HepG2 (cell line): ENCODE data around the gene DLL4. TPM values are rescaled to one million over a fixed set of nuclear protein-coding genes. Genes with fewer than 3 reads are reported as not detected.

Source experiments
- ATAC-seq: fragments of 200-7000 bp; cut with Tn5 transposase; 3 replicates; pipeline ENCODE4 v1.9.1; 2020; ENCODE audit warnings: mild to moderate bottlenecking, moderate library complexity
- BruUV-seq: library from RNA; stranded (reverse); fragments of 400-500 nt; replicated peaks from 2 replicates; lab custom pipeline; 2021; lab: Mats Ljungman, UMichigan
- CTCF ChIA-PET: fragments of 300-600 bp; formaldehyde crosslinking; extraction: SDS; loops from one replicate; lab custom pipeline; 2021; ENCODE audit warnings: low total read pairs, inconsistent platforms, low intra/inter-chr PET ratio; lab: Yijun Ruan, JAX
- POLR2A ChIA-PET: fragments of 350-600 bp; sonication (Branson Sonifier 250); formaldehyde crosslinking; loops from one replicate; lab custom pipeline; 2020; ENCODE audit warnings: antibody characterized with exemption, inconsistent platforms; lab: Yijun Ruan, JAX
- DNase-seq: peaks from one replicate; pipeline ENCODE4 v3.0.0-alpha.2; 2015; ENCODE audit warnings: low spot score
- FAIRE-seq: peaks from 3 replicates; lab custom pipeline; 2011; peaks lifted over from hg19 to GRCh38; lab: Jason Lieb, UNC
- H2AFZ ChIP-seq: one replicate; pipeline ENCODE4 v1.6.1; 2011; ENCODE audit warnings: low read length, inconsistent platforms
- H3K27ac ChIP-seq: fragments of 300-600 bp; 3 replicates; pipeline ENCODE4 v1.8.0; 2011; ENCODE audit warnings: mixed run types, mild to moderate bottlenecking, mixed read lengths, low read length, inconsistent platforms; ENCODE audit not compliant: insufficient read depth; ENCODE audit errors: extremely low read length
- H3K27me3 ChIP-seq, 2 experiments: fragments of 200-600 bp in 1 of 2; 2 replicates in 1 of 2; 3 replicates in 1 of 2; pipeline versions ENCODE4 v1.6.0 to v1.8.0; 2011; ENCODE audit warnings: low read length in 2 of 2, mild to moderate bottlenecking in 2 of 2, moderate library complexity in 2 of 2, inconsistent platforms in 1 of 2; ENCODE audit not compliant: insufficient read depth in 2 of 2, control insufficient read depth in 1 of 2
- H3K36me3 ChIP-seq, 2 experiments: fragments of 200-600 bp in 1 of 2; replicated peaks in 1 of 2; 2 replicates in 1 of 2; 3 replicates in 1 of 2; pipeline versions ENCODE4 v1.5.1 to v1.8.0; 2011; ENCODE audit warnings: low read length in 2 of 2, inconsistent platforms in 1 of 2; ENCODE audit not compliant: insufficient read depth in 2 of 2, control insufficient read depth in 1 of 2
- H3K4me1 ChIP-seq: 2 replicates; pipeline ENCODE4 v1.5.1; 2012; ENCODE audit warnings: low read length, inconsistent platforms; ENCODE audit not compliant: insufficient read depth
- H3K4me2 ChIP-seq: 2 replicates; pipeline ENCODE4 v1.6.0; 2011; ENCODE audit warnings: low read depth, low read length, inconsistent platforms
- H3K4me3 ChIP-seq, 3 experiments: fragments of 200-600 bp in 1 of 3; sonication (generic), shearing (Covaris generic) in 1 of 3; replicated peaks in 1 of 3; 2 replicates each; pipeline ENCODE4 v1.5.1; 2011 to 2016; ENCODE audit warnings: low read length in 3 of 3, inconsistent platforms in 2 of 3, low read depth in 2 of 3, mild to moderate bottlenecking in 2 of 3, control low read depth in 1 of 3, mixed read lengths in 1 of 3; ENCODE audit not compliant: insufficient read depth in 1 of 3
- H3K79me2 ChIP-seq: one replicate; pipeline ENCODE4 v1.6.1; 2011; ENCODE audit warnings: low read length, inconsistent platforms; ENCODE audit not compliant: insufficient read depth
- H3K9ac ChIP-seq: 2 replicates; pipeline ENCODE4 v1.6.0; 2011; ENCODE audit warnings: mild to moderate bottlenecking, low read depth, low read length, inconsistent platforms; ENCODE audit not compliant: insufficient read depth
- H3K9me3 ChIP-seq: 2 replicates; pipeline ENCODE4 v1.5.1; 2012; ENCODE audit warnings: mild to moderate bottlenecking, low read length
- H4K20me1 ChIP-seq: 2 replicates; pipeline ENCODE4 v1.6.0; 2011; ENCODE audit warnings: inconsistent platforms, mild to moderate bottlenecking, low read length, moderate library complexity; ENCODE audit not compliant: insufficient read depth
- CC2D1A ChIP-seq: sonication (generic); formaldehyde crosslinking; IDR thresholded peaks from 2 replicates; pipeline ENCODE4 v1.8.1; 2023; ENCODE audit warnings: mild to moderate bottlenecking, missing genetic modification reagents
- DPF2 ChIP-seq: sonication (generic); formaldehyde crosslinking; IDR thresholded peaks from 2 replicates; pipeline ENCODE4 v1.4.0; 2020; ENCODE audit warnings: mild to moderate bottlenecking, low read depth, missing genetic modification reagents, borderline replicate concordance
- HDAC1 ChIP-seq: sonication (generic); formaldehyde crosslinking; IDR thresholded peaks from 2 replicates; pipeline ENCODE4 v1.5.1; 2020; ENCODE audit warnings: mild to moderate bottlenecking, missing genetic modification reagents
- HNRNPUL1 ChIP-seq: fragments of 200-400 bp; formaldehyde crosslinking; IDR thresholded peaks from 2 replicates; pipeline ENCODE4 v1.6.1; 2017; ENCODE audit warnings: low read depth, mild to moderate bottlenecking, low read length, moderate library complexity
- HOXA7 ChIP-seq: sonication (generic); formaldehyde crosslinking; IDR thresholded peaks from 2 replicates; pipeline ENCODE4 v1.8.1; 2022; ENCODE audit warnings: mild to moderate bottlenecking, missing genetic modification reagents, moderate library complexity
- RAD51 ChIP-seq: fragments of 450-650 bp; IDR thresholded peaks from 2 replicates; pipeline ENCODE4 v1.6.1; 2016; ENCODE audit warnings: borderline replicate concordance
- ZBTB3 ChIP-seq: sonication (generic); formaldehyde crosslinking; IDR thresholded peaks from 2 replicates; pipeline ENCODE4 v1.4.0; 2020; ENCODE audit warnings: low read depth, mild to moderate bottlenecking, moderate library complexity, missing genetic modification reagents, borderline replicate concordance
- ZNF44 ChIP-seq: sonication (generic); formaldehyde crosslinking; IDR thresholded peaks from 2 replicates; pipeline ENCODE4 v1.5.1; 2020; ENCODE audit warnings: mild to moderate bottlenecking, missing genetic modification reagents
- WGBS: methylation state at CpG from one replicate; pipeline ENCODE4 v1.1.6; 2017; ENCODE audit warnings: low lambda C conversion rate; 5-methylcytosine and 5-hydroxymethylcytosine counted together
- in situ Hi-C: cut with HindIII; loops from 2 replicates; pipeline ENCODE4 v1.10.0; 2017; ENCODE audit warnings: low pct_unique_long_range_greater_than_20kb; ENCODE audit not compliant: extremely low pct_ligation_motif_present
- intact Hi-C: fragments of 100-400 bp; cut with micrococcal nuclease; formaldehyde crosslinking; loops from one replicate; pipeline ENCODE4 v1.10.0; 2022; ENCODE audit not compliant: unreplicated experiment
- polyA plus RNA-seq, 8 experiments: library from polyadenylated mRNA; depleted of rRNA in 3 of 8; stranded (reverse) in 7 of 8; unstranded in 1 of 8; fragments of >200 nt; fragmentation: Illumina TruSeq in 4 of 8; extraction: Trizol in 4 of 8; gene quantifications; 2 replicates each; pipeline versions ENCODE4 v1.2.1 to v1.2.3, GENCODE V29; 2011 to 2016; ENCODE audit warnings: low read depth in 4 of 8, missing spikeins in 1 of 8, mixed read lengths in 1 of 8; ENCODE audit not compliant: insufficient read depth in 1 of 8
- total RNA-seq, 5 experiments: library from RNA; depleted of rRNA; stranded (reverse); fragments of >200 nt; fragmentation: Illumina TruSeq; extraction: Trizol; gene quantifications; 2 replicates each; pipeline ENCODE4 v1.2.3, GENCODE V29; 2016; ENCODE audit warnings: low read depth in 1 of 5
- TF ChIP-seq, protein P1 (sequence below): IDR thresholded peaks from 2 replicates; pipeline ENCODE4 v1.6.1; 2016; ENCODE audit warnings: missing biosample characterization, missing genetic modification reagents, low read depth
- TF ChIP-seq, protein P2 (sequence below): sonication (generic); formaldehyde crosslinking; IDR thresholded peaks from 2 replicates; pipeline ENCODE4 v1.5.1; 2020; ENCODE audit warnings: missing genetic modification reagents, mild to moderate bottlenecking, borderline replicate concordance
- TF ChIP-seq, protein P3 (sequence below): IDR thresholded peaks from 2 replicates; pipeline ENCODE4 v1.6.1; 2012; ENCODE audit warnings: inconsistent platforms
- TF ChIP-seq, protein P4 (sequence below): sonication (generic); formaldehyde crosslinking; IDR thresholded peaks from 2 replicates; pipeline ENCODE4 v1.4.0; 2020; ENCODE audit warnings: missing genetic modification reagents, borderline replicate concordance
- TF ChIP-seq, protein P5 (sequence below): IDR thresholded peaks from 2 replicates; pipeline ENCODE4 v1.6.1; 2016
- TF ChIP-seq, protein P6 (sequence below): sonication (generic); formaldehyde crosslinking; IDR thresholded peaks from 2 replicates; pipeline ENCODE4 v1.8.1; 2023; ENCODE audit warnings: mild to moderate bottlenecking, moderate library complexity, missing genetic modification reagents

DLL4 gene
- total and polyA plus RNA-seq, 2 of the 13 experiments (the other 11 are each of a cell fraction or from before 2014, with no cell fraction given) = 0.20 to 0.25 TPM

DNA sequence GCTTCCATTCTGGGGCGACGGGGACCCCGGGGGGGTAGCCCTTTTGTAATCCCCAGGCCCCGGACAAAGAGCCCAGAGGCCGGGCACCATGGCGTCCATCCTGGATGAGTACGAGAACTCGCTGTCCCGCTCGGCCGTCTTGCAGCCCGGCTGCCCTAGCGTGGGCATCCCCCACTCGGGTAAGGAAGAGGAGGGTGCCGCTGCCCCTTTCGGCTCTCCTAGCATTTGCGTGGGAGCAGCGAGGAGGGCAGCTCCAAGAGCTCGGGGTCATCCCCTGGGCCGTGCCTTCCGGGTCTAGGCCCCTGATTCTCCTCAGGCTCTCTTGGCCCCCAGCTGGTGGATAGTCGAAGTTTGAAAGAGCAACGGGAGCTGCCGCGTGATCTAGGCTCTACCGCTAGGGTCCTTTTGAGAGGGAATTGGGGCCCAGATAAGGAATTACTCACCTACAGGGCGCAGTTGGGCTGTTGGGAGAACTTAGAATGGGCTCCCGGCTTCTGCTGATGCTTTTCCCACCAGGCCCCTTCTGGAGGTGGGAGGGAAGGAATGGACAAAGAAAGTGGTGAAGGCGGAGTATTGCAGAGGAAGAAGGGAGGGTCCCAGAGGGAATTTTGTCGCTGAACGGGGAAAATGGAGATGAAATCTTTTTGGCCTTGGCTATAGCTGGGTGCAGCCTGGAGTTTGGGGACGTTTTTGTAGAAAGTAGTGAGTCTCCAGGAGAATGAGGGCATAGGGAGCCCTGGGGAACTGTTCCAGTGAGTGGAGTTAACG is 34.3 kb upstream of the DLL4 start:
- no peaks in the 10 kb centered on the region for H3K27me3 ChIP-seq
- FAIRE-seq (peak; percentile 75), ATAC-seq (peak; percentile 82), DNase-seq (peak; percentile 86)
- BruUV-seq = TSS peak; percentile 81
- in situ Hi-C loops = loop anchor here (5.0 to 10.0 kb wide), 3 partner anchors 38 to 310 kb away; partner anchors contain the start of gene RAD51
- H3K27ac ChIP-seq = peak overlapping the region; percentile 82
- peaks cover 36% of the 10 kb centered on the region for H3K4me1 ChIP-seq
- H3K79me2 ChIP-seq = peaks cover 17% of the 10 kb centered on the region
- peaks cover 10 to 26% of the 10 kb centered on the region in 2 experiments for H3K36me3 ChIP-seq
- H3K9ac ChIP-seq = peak overlapping the region; percentile 86
- H3K9me3 ChIP-seq = no peaks in the 10 kb centered on the region
- no peaks in the 10 kb centered on the region for H4K20me1 ChIP-seq
- peak overlapping the region; percentile 87 to 98 (median 89) for H3K4me3 ChIP-seq
- intact Hi-C loops = loop anchor here (5.0 kb wide), 2 partner anchors 148 to 193 kb away; no protein-coding TSS in a partner anchor
- POLR2A ChIA-PET = interaction anchor here (0.9 to 2.3 kb wide), 17 partner anchors 9 to 222 kb away, joined by 3 to 40 read pairs (median 4); partner anchors contain the start of genes DNAJC17, GCHFR, INO80 and RAD51
- 4% methylated on average over 7 of the region's 33 CpGs for WGBS
- H2AFZ ChIP-seq = no peak overlapping the region
- peak overlapping the region; percentile 96 for H3K4me2 ChIP-seq
- CTCF ChIA-PET = interaction anchor here (5.3 kb wide), 1 partner anchor 36 kb away, joined by 80 read pairs; no protein-coding TSS in a partner anchor
- TF ChIP-seq, protein P1, sequence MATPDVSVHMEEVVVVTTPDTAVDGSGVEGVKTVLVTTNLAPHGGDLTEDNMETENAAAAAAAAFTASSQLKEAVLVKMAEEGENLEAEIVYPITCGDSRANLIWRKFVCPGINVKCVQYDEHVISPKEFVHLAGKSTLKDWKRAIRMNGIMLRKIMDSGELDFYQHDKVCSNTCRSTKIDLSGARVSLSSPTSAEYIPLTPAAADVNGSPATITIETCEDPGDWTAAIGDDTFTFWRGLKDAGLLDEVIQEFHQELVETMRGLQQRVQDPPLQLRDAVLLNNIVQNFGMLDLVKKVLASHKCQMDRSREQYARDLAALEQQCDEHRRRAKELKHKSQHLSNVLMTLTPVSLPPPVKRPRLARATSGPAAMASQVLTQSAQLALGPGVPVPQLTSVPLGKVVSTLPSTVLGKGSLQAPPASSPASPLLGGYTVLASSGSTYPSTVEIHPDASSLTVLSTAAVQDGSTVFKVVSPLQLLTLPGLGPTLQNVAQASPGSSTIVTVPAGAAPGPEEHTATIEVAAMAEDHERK (CRISPR knock-in tag) = no peak
- TF ChIP-seq DPF2 (CRISPR knock-in tag) (no peak), CC2D1A (CRISPR knock-in tag) (no peak), ZNF44 (CRISPR knock-in tag) (no peak), HDAC1 (CRISPR knock-in tag) (no peak; the same call in 1 of the 2 replicates), ZBTB3 (CRISPR knock-in tag) (no peak), HOXA7 (CRISPR knock-in tag) (no peak), HNRNPUL1 (no peak), RAD51 (no peak)
- TF ChIP-seq, protein P2, sequence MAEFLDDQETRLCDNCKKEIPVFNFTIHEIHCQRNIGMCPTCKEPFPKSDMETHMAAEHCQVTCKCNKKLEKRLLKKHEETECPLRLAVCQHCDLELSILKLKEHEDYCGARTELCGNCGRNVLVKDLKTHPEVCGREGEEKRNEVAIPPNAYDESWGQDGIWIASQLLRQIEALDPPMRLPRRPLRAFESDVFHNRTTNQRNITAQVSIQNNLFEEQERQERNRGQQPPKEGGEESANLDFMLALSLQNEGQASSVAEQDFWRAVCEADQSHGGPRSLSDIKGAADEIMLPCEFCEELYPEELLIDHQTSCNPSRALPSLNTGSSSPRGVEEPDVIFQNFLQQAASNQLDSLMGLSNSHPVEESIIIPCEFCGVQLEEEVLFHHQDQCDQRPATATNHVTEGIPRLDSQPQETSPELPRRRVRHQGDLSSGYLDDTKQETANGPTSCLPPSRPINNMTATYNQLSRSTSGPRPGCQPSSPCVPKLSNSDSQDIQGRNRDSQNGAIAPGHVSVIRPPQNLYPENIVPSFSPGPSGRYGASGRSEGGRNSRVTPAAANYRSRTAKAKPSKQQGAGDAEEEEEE (CRISPR knock-in tag) = no peak
- TF ChIP-seq, protein P3, sequence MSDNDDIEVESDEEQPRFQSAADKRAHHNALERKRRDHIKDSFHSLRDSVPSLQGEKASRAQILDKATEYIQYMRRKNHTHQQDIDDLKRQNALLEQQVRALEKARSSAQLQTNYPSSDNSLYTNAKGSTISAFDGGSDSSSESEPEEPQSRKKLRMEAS = peak; percentile 69
- TF ChIP-seq, protein P4, sequence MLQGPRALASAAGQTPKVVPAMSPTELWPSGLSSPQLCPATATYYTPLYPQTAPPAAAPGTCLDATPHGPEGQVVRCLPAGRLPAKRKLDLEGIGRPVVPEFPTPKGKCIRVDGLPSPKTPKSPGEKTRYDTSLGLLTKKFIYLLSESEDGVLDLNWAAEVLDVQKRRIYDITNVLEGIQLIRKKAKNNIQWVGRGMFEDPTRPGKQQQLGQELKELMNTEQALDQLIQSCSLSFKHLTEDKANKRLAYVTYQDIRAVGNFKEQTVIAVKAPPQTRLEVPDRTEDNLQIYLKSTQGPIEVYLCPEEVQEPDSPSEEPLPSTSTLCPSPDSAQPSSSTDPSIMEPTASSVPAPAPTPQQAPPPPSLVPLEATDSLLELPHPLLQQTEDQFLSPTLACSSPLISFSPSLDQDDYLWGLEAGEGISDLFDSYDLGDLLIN (CRISPR knock-in tag) = no peak
- TF ChIP-seq, protein P5, sequence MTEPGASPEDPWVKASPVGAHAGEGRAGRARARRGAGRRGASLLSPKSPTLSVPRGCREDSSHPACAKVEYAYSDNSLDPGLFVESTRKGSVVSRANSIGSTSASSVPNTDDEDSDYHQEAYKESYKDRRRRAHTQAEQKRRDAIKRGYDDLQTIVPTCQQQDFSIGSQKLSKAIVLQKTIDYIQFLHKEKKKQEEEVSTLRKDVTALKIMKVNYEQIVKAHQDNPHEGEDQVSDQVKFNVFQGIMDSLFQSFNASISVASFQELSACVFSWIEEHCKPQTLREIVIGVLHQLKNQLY (CRISPR knock-in tag) = no peak
- TF ChIP-seq, protein P6, sequence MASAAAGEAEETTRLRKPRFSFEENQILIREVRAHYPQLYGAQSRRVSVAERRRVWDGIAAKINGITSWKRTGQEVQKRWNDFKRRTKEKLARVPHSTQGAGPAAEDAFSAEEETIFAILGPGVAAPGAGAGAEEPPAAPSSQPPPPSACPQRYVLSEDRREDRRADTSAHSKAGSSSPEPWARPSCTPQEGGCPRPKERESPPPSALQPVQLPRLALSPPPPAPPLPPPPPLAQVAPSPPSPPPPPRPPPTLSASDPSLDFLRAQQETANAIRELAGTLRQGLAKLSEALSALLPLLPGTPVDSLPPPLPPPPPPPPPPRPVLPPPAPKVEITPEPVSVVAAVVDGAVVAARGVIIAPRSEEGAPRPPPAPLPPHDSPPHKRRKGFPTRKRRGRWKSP (CRISPR knock-in tag) = 0 out of 2 replicates have a peak, but pooled peaks have one; percentile 37
